ENCODE results near the gene ABITRAM. TPM values are rescaled to one million over a fixed set of nuclear protein-coding genes. Genes with fewer than 3 reads are reported as not detected.

ABITRAM gene
- total and polyA plus RNA-seq, 7 donors: 5.6 to 18.3 (median 11.8) TPM

- 78 to 94% methylated on average over 2 of the region's 2 CpGs for WGBS, 2 donors
- intact Hi-C loops (cut with DNase I): no loop called here
- H3K9me3 ChIP-seq: no peaks in the 10 kb centered on the region
- DNase-seq: no peak
- no peak for TF ChIP-seq EP300 (IDR thresholded peaks at IDR 0.05)
- TF ChIP-seq POLR2AphosphoS5 (IDR thresholded peaks at IDR 0.05): no peak
- no peak for TF ChIP-seq CTCF (IDR thresholded peaks at IDR 0.05)
- no peak for TF ChIP-seq POLR2A (IDR thresholded peaks at IDR 0.05)
- no peaks in the 10 kb centered on the region for H3K27me3 ChIP-seq
- peaks cover 0 to 17% (median 12%) of the 10 kb centered on the region in 4 donors for H3K4me1 ChIP-seq
- no peak overlapping the region for H3K4me3 ChIP-seq
- peaks cover 13 to 69% (median 30%) of the 10 kb centered on the region in 4 donors for H3K36me3 ChIP-seq
- H3K27ac ChIP-seq: no peak overlapping the region
These were observed 5.8 kb upstream of the ABITRAM start for GRCh38 chr9:108928386-108928785.

GRCh38 chr9:108933231-108933717 is 926 bp upstream of the ABITRAM start:
- Histone ChIP-seq H3K4me1 (peaks cover 0 to 27% (median 21%) of the 10 kb centered on the region in 4 donors), H3K4me3 (peak overlapping the region; percentile 65 to 88 (median 72)), H3K36me3 (peaks cover 0 to 21% (median 5%) of the 10 kb centered on the region in 4 donors), H3K27ac (peak overlapping the region; percentile 88 to 92 (median 90)), H3K9me3 (no peaks in the 10 kb centered on the region), H3K27me3 (no peaks in the 10 kb centered on the region)
- DNase-seq: no peak
- intact Hi-C loops (cut with DNase I): loop anchor here (5.0 to 10.0 kb wide), 3 partner anchors 79 to 1448 kb away; partner anchors contain the start of genes CTNNAL1 and KLF4
- WGBS, 2 donors: 0 to 2% methylated on average over 25 of the region's 25 CpGs
- no peak for TF ChIP-seq POLR2A (IDR thresholded peaks at IDR 0.05)
- no peak for TF ChIP-seq EP300 (IDR thresholded peaks at IDR 0.05)
- no peak for TF ChIP-seq POLR2AphosphoS5 (IDR thresholded peaks at IDR 0.05)
- no peak for TF ChIP-seq CTCF (IDR thresholded peaks at IDR 0.05)

GRCh38 chr9:108933718-108934322 is 380 bp upstream of the ABITRAM start, which contains the start of gene ELP1:
ELP1 (minus strand) TSS chr9:108934124; CDS start chr9:108931146, 2,978 bp downstream.
- no peaks in the 10 kb centered on the region for H3K27me3 ChIP-seq
- no peaks in the 10 kb centered on the region for H3K9me3 ChIP-seq
- H3K4me3 ChIP-seq: peak within 1 kb of the TSS; percentile 65 to 88 (median 72)
- peak; percentile 96 for DNase-seq
- intact Hi-C loops (cut with DNase I): loop anchor here (2.0 to 10.0 kb wide), 5 partner anchors 21 to 1449 kb away; partner anchors contain the start of genes CTNNAL1, KLF4 and TMEM245
- H3K36me3 ChIP-seq: peaks cover 0 to 17% (median 2%) of the 10 kb centered on the region in 4 donors
- WGBS, 2 donors: 0% methylated on average over 48 of the region's 48 CpGs
- peak within 1 kb of the TSS; percentile 88 to 92 (median 90) for H3K27ac ChIP-seq
- TF ChIP-seq EP300 (IDR thresholded peaks at IDR 0.05) (no peak), POLR2AphosphoS5 (IDR thresholded peaks at IDR 0.05) (peak; percentile 77 to 86 (median 80)), CTCF (IDR thresholded peaks at IDR 0.05) (no peak), POLR2A (IDR thresholded peaks at IDR 0.05) (peak; percentile 18 to 48)
- H3K4me1 ChIP-seq: peaks cover 0 to 27% (median 21%) of the 10 kb centered on the region in 4 donors

- no peak for DNase-seq
- intact Hi-C loops (cut with DNase I): loop anchor here (10.0 kb wide), 2 partner anchors 477 to 1453 kb away; partner anchors contain the start of gene KLF4
- TF ChIP-seq CTCF (IDR thresholded peaks at IDR 0.05) (no peak), POLR2A (IDR thresholded peaks at IDR 0.05) (no peak), POLR2AphosphoS5 (IDR thresholded peaks at IDR 0.05) (no peak), EP300 (IDR thresholded peaks at IDR 0.05) (no peak)
- peaks cover 0 to 17% (median 15%) of the 10 kb centered on the region in 4 donors for H3K4me1 ChIP-seq
- 92% methylated on average over 5 of the region's 5 CpGs for WGBS, 2 donors
- no peak overlapping the region for H3K4me3 ChIP-seq
- no peak overlapping the region for H3K27ac ChIP-seq
- no peaks in the 10 kb centered on the region for H3K27me3 ChIP-seq
- no peaks in the 10 kb centered on the region for H3K9me3 ChIP-seq
- H3K36me3 ChIP-seq: peaks cover 0 to 41% (median 3%) of the 10 kb centered on the region in 4 donors
These were observed 3.5 kb downstream of the ABITRAM start for GRCh38 chr9:108937561-108938305.
